Gastrocnemius medialis (tissue), 4 donors: ENCODE data around the gene ZMIZ2. TPM values are rescaled to one million over a fixed set of nuclear protein-coding genes. Genes with fewer than 3 reads are reported as not detected.

Experiments
- ATAC-seq, 2 donors: fragments of 150-250 bp; one replicate each; pipeline ENCODE4 v1.9.1; 2016
- DNase-seq, 2 donors: peaks; one replicate each; pipeline ENCODE4 v3.0.0-alpha.2; 2019
- H3K27ac ChIP-seq, 4 donors: fragments of 200-600 bp; sonication (generic); 1 replicate in 1 of 4; 2 replicates in 3 of 4; pipeline ENCODE4 v1.5.1; 2016 to 2018; ENCODE audit warnings: mild to moderate bottlenecking in 2 of 4, moderate library complexity in 1 of 4
- H3K27me3 ChIP-seq, 3 donors: fragments of 200-600 bp; sonication (generic) in 2 of 3; 1 replicate in 1 of 3; 2 replicates in 2 of 3; pipeline versions ENCODE4 v1.5.1 to v1.6.0; 2016 to 2019; ENCODE audit warnings: mild to moderate bottlenecking in 1 of 3, moderate library complexity in 1 of 3
- H3K36me3 ChIP-seq, 2 donors: fragments of 200-600 bp; sonication (generic) in 1 of 2; one replicate each; pipeline ENCODE4 v1.5.1; 2017 to 2018
- H3K4me1 ChIP-seq, 2 donors: fragments of 200-600 bp; sonication (generic) in 1 of 2; one replicate each; pipeline ENCODE4 v1.5.1; 2016 to 2017; ENCODE audit warnings: mild to moderate bottlenecking in 2 of 2
- H3K4me3 ChIP-seq, 4 donors: fragments of 200-600 bp; sonication (generic) in 3 of 4; 1 replicate in 1 of 4; 2 replicates in 3 of 4; pipeline ENCODE4 v1.5.1; 2016 to 2019; ENCODE audit warnings: mild to moderate bottlenecking in 2 of 4
- H3K9me3 ChIP-seq, 3 donors: fragments of 200-600 bp; sonication (generic) in 2 of 3; 1 replicate in 1 of 3; 2 replicates in 2 of 3; pipeline ENCODE4 v1.5.1; 2016 to 2019
- CTCF ChIP-seq, 5 experiments: fragments of 450-650 bp in 3 of 5; fragments of 200-600 bp in 2 of 5; sonication (generic) in 2 of 5; IDR thresholded peaks in 4 of 5; conservative IDR thresholded peaks in 1 of 5; 1 replicate in 4 of 5; 2 replicates in 1 of 5; pipeline ENCODE4 v1.5.1; 2016 to 2019; ENCODE audit warnings: antibody characterized with exemption in 5 of 5, mild to moderate bottlenecking in 3 of 5, moderate library complexity in 3 of 5
- POLR2A ChIP-seq, 2 donors: fragments of 450-650 bp; IDR thresholded peaks; one replicate each; pipeline ENCODE4 v1.6.1; 2017; ENCODE audit warnings: antibody characterized with exemption in 2 of 2, mild to moderate bottlenecking in 2 of 2, moderate library complexity in 2 of 2
- in situ Hi-C, 4 donors: fragments of 200-750 bp; cut with MboI; loops; one replicate each; pipeline versions ENCODE4 v1.15.0 to v1.8.0; 2017; ENCODE audit warnings: low sequenced_read_pairs in 4 of 4
- intact Hi-C: fragments of 100-400 bp; cut with DNase I; formaldehyde crosslinking; loops from one replicate; pipeline ENCODE4 v1.15.1; 2023; ENCODE audit warnings: low total_unique reads
- total RNA-seq, 4 donors: library from RNA; depleted of rRNA; stranded (reverse); fragments of >200 nt; gene quantifications; one replicate each; pipeline versions ENCODE4 v1.1.0 to v1.2.3, GENCODE V29; 2016

Gene ZMIZ2
- total RNA-seq, 4 donors from 2014 or later: 10.7 to 19.8 (median 14.0) TPM

- no peak for TF ChIP-seq POLR2A (IDR thresholded peaks at IDR 0.05)
- TF ChIP-seq CTCF (IDR thresholded peaks at IDR 0.05 in 4 of 5, conservative IDR thresholded peaks at IDR 0.05 in 1 of 5): no peak
- peaks cover 0 to 79% of the 10 kb centered on the region in 2 donors for H3K36me3 ChIP-seq
- H3K27ac ChIP-seq: no peak overlapping the region
- H3K4me3 ChIP-seq: no peak overlapping the region
- peaks cover 9 to 14% of the 10 kb centered on the region in 2 donors for H3K4me1 ChIP-seq
- H3K9me3 ChIP-seq: no peaks in the 10 kb centered on the region
- intact Hi-C loops: no loop called here
- no peaks in the 10 kb centered on the region for H3K27me3 ChIP-seq
- no peak for DNase-seq
- in situ Hi-C loops: loop anchor here in 1 of 4 donors (25.0 kb wide), 1 partner anchor 173 kb away; the partner anchor contains the start of gene TMED4
- ATAC-seq: no peak
Measured at GRCh38 chr7:44760034-44760580, 11.5 kb downstream of the ZMIZ2 start.

GRCh38 chr7:44761207-44762161 is 12.8 kb downstream of the ZMIZ2 start:
- Histone ChIP-seq H3K9me3 (no peaks in the 10 kb centered on the region), H3K27ac (peak overlapping the region in 3 of 4 donors; percentile 30 to 64 (median 52)), H3K4me1 (peaks cover 0 to 9% of the 10 kb centered on the region in 2 donors), H3K36me3 (peaks cover 0 to 92% of the 10 kb centered on the region in 2 donors), H3K4me3 (no peak overlapping the region), H3K27me3 (no peaks in the 10 kb centered on the region)
- intact Hi-C loops (no loop called here), in situ Hi-C loops (loop anchor here in 1 of 4 donors (25.0 kb wide), 1 partner anchor 174 kb away; the partner anchor contains the start of gene TMED4)
- peak; percentile 29 to 63 for ATAC-seq
- peak; percentile 48 to 63 for DNase-seq
- no peak for TF ChIP-seq CTCF (IDR thresholded peaks at IDR 0.05 in 4 of 5, conservative IDR thresholded peaks at IDR 0.05 in 1 of 5)
- no peak for TF ChIP-seq POLR2A (IDR thresholded peaks at IDR 0.05)

- H3K36me3 ChIP-seq: peaks cover 0 to 92% of the 10 kb centered on the region in 2 donors
- TF ChIP-seq CTCF (IDR thresholded peaks at IDR 0.05 in 4 of 5, conservative IDR thresholded peaks at IDR 0.05 in 1 of 5) (no peak), POLR2A (IDR thresholded peaks at IDR 0.05) (no peak)
- no peak for ATAC-seq
- DNase-seq: no peak
- H3K27me3 ChIP-seq: no peaks in the 10 kb centered on the region
- in situ Hi-C loops: loop anchor here in 1 of 4 donors (25.0 kb wide), 1 partner anchor 175 kb away; the partner anchor contains the start of gene TMED4
- H3K4me3 ChIP-seq: no peak overlapping the region
- H3K27ac ChIP-seq: peak overlapping the region in 2 of 4 donors; percentile 52 to 64
- intact Hi-C loops: no loop called here
- peaks cover 2 to 14% of the 10 kb centered on the region in 2 donors for H3K4me1 ChIP-seq
- H3K9me3 ChIP-seq: no peaks in the 10 kb centered on the region
Measured at GRCh38 chr7:44762300-44762699, 13.7 kb downstream of the ZMIZ2 start.

- H3K9me3 ChIP-seq: no peaks in the 10 kb centered on the region
- DNase-seq (no peak), ATAC-seq (no peak)
- in situ Hi-C loops: loop anchor here in 1 of 4 donors (25.0 kb wide), 1 partner anchor 176 kb away; the partner anchor contains the start of gene TMED4
- H3K27ac ChIP-seq: no peak overlapping the region
- TF ChIP-seq CTCF (IDR thresholded peaks at IDR 0.05 in 4 of 5, conservative IDR thresholded peaks at IDR 0.05 in 1 of 5): no peak
- no peak for TF ChIP-seq POLR2A (IDR thresholded peaks at IDR 0.05)
- peaks cover 9 to 19% of the 10 kb centered on the region in 2 donors for H3K4me1 ChIP-seq
- peaks cover 0 to 90% of the 10 kb centered on the region in 2 donors for H3K36me3 ChIP-seq
- no peaks in the 10 kb centered on the region for H3K27me3 ChIP-seq
- intact Hi-C loops: no loop called here
- no peak overlapping the region for H3K4me3 ChIP-seq
Measured at GRCh38 chr7:44762726-44763522, 14.3 kb downstream of the ZMIZ2 start.
